ENCODE results near the gene CDC20.

DNA sequence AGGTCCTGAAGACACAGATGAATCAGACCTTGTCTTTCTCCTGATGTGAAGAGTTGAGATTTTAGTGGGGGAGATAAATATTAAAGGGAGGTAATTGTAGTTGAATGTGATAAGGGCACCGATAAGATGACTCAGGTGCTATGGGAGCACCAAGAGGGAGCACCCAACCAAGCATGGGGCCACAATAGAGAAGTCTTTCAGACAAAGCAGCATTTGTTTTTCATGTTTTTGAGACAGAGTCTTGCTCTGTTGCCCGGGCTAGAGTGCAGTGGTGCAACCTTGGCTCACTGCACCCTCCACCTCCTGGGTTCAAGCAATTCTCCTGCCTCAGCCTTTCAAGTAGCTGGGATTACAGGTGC lies 47.1 kb downstream of the CDC20 start:
- TF ChIP-seq POLR2AphosphoS5 (IDR thresholded peaks at IDR 0.05; ENCODE audit: low read depth, low read length) (no peak), POLR2A (IDR thresholded peaks at IDR 0.05; ENCODE audit: low read depth, low read length) (no peak)

All from GM12892 (cell line).